H9 (cell line): ENCODE data around the gene TIMM22. TPM values are rescaled to one million over a fixed set of nuclear protein-coding genes. Genes with fewer than 3 reads are reported as not detected.
A peak's percentile ranks its signal among the peaks of the same experiment; 100 is the strongest.

Experiments used
- DNase-seq: peaks from one replicate; pipeline ENCODE4 v3.0.0-alpha.2; 2017
- H2AFZ ChIP-seq: one replicate; pipeline ENCODE4 v1.6.1; 2013; ENCODE audit warnings: mild to moderate bottlenecking, low read length, control low read depth, moderate library complexity
- H2AK5ac ChIP-seq: 2 replicates; pipeline ENCODE4 v1.6.1; 2013; ENCODE audit warnings: low read length, control low read depth, mixed read lengths; ENCODE audit not compliant: insufficient read length
- H2BK120ac ChIP-seq: one replicate; pipeline ENCODE4 v1.6.1; 2013; ENCODE audit warnings: low read depth, mild to moderate bottlenecking, low read length, control low read depth, inconsistent platforms; ENCODE audit not compliant: poor library complexity, severe bottlenecking
- H2BK12ac ChIP-seq: 2 replicates; pipeline ENCODE4 v1.6.1; 2013; ENCODE audit warnings: low read length, control low read depth, mixed read lengths, low read depth; ENCODE audit not compliant: insufficient read length
- H2BK15ac ChIP-seq: 2 replicates; pipeline ENCODE4 v1.6.1; 2013; ENCODE audit warnings: low read depth, low read length, control low read depth
- H2BK20ac ChIP-seq: one replicate; pipeline ENCODE4 v1.6.1; 2013; ENCODE audit warnings: low read depth, mild to moderate bottlenecking, low read length, control low read depth, inconsistent platforms; ENCODE audit not compliant: poor library complexity, severe bottlenecking
- H2BK5ac ChIP-seq: 2 replicates; pipeline ENCODE4 v1.6.1; 2013; ENCODE audit warnings: low read length, control low read depth, mixed read lengths; ENCODE audit not compliant: insufficient read length
- H3K14ac ChIP-seq: 2 replicates; pipeline ENCODE4 v1.6.1; 2013; ENCODE audit warnings: low read length, control low read depth; ENCODE audit not compliant: insufficient read depth
- H3K18ac ChIP-seq: 2 replicates; pipeline ENCODE4 v1.6.1; 2013; ENCODE audit warnings: low read depth, mild to moderate bottlenecking, mixed read lengths, low read length, control low read depth; ENCODE audit not compliant: insufficient read length
- H3K23ac ChIP-seq: 2 replicates; pipeline ENCODE4 v1.6.1; 2013; ENCODE audit warnings: low read length, control low read depth, mixed read lengths, low read depth; ENCODE audit not compliant: insufficient read length
- H3K23me2 ChIP-seq: 2 replicates; pipeline ENCODE4 v1.6.1; 2013; ENCODE audit warnings: low read depth, mild to moderate bottlenecking, mixed read lengths, low read length, control low read depth; ENCODE audit not compliant: insufficient read length, poor library complexity, severe bottlenecking
- H3K27ac ChIP-seq: 2 replicates; pipeline ENCODE4 v1.5.1; 2013; ENCODE audit warnings: low read length, control low read depth, mixed read lengths, low read depth; ENCODE audit not compliant: insufficient read length
- H3K27me3 ChIP-seq: 2 replicates; pipeline ENCODE4 v1.6.1; 2013; ENCODE audit warnings: low read length, control low read depth, inconsistent platforms; ENCODE audit not compliant: insufficient read depth
- H3K4ac ChIP-seq: 2 replicates; pipeline ENCODE4 v1.6.1; 2013; ENCODE audit warnings: low read depth, mild to moderate bottlenecking, control low read depth, inconsistent platforms, low read length, moderate library complexity
- H3K4me1 ChIP-seq: 2 replicates; pipeline ENCODE4 v1.6.1; 2013; ENCODE audit warnings: low read length, control low read depth, inconsistent platforms; ENCODE audit not compliant: insufficient read depth
- H3K4me2 ChIP-seq: 2 replicates; pipeline ENCODE4 v1.6.1; 2013; ENCODE audit warnings: low read length, control low read depth, mixed read lengths; ENCODE audit not compliant: insufficient read length, insufficient read depth
- H3K56ac ChIP-seq: 2 replicates; pipeline ENCODE4 v1.6.1; 2013; ENCODE audit warnings: low read depth, mild to moderate bottlenecking, mixed read lengths, low read length, control low read depth; ENCODE audit not compliant: insufficient read length
- H3K79me1 ChIP-seq: 2 replicates; pipeline ENCODE4 v1.6.1; 2013; ENCODE audit warnings: low read depth, mild to moderate bottlenecking, moderate library complexity, low read length, control low read depth, inconsistent platforms; ENCODE audit not compliant: insufficient read depth, poor library complexity, severe bottlenecking
- H3K79me2 ChIP-seq: 2 replicates; pipeline ENCODE4 v1.6.1; 2013; ENCODE audit warnings: low read length, control low read depth, inconsistent platforms; ENCODE audit not compliant: insufficient read depth
- H3K9ac ChIP-seq: 2 replicates; pipeline ENCODE4 v1.6.1; 2013; ENCODE audit warnings: low read length, control low read depth, mixed read lengths; ENCODE audit not compliant: insufficient read length; ENCODE audit errors: extremely low read depth
- H3K9me3 ChIP-seq: one replicate; pipeline ENCODE4 v1.6.1; 2013; ENCODE audit warnings: low read depth, low read length, inconsistent platforms; ENCODE audit not compliant: control insufficient read depth
- H3T11ph ChIP-seq: one replicate; pipeline ENCODE4 v1.6.1; 2013; ENCODE audit warnings: mild to moderate bottlenecking, low read length, control low read depth, inconsistent platforms
- H4K20me1 ChIP-seq: one replicate; pipeline ENCODE4 v1.6.1; 2013; ENCODE audit not compliant: control insufficient read depth, insufficient read length, insufficient read depth
- H4K5ac ChIP-seq: 2 replicates; pipeline ENCODE4 v1.6.1; 2013; ENCODE audit warnings: low read depth, mild to moderate bottlenecking, mixed read lengths, low read length, control low read depth; ENCODE audit not compliant: insufficient read length
- H4K8ac ChIP-seq: replicated peaks from 2 replicates; pipeline ENCODE4 v1.6.1; 2013; ENCODE audit warnings: low read length, control low read depth, mixed read lengths, low read depth; ENCODE audit not compliant: insufficient read length
- H4K91ac ChIP-seq: 2 replicates; pipeline ENCODE4 v1.6.1; 2013; ENCODE audit warnings: low read depth, mild to moderate bottlenecking, moderate library complexity, mixed read lengths, low read length, control low read depth; ENCODE audit not compliant: insufficient read length
- H3K27ac Mint-ChIP-seq, 3 experiments: 2 replicates in 2 of 3; 3 replicates in 1 of 3; pipeline ENCODE4 v1.8.0; 2020 to 2021; ENCODE audit warnings: mixed read lengths in 3 of 3, mild to moderate bottlenecking in 1 of 3, moderate library complexity in 1 of 3
- H3K27me3 Mint-ChIP-seq: 2 replicates; pipeline ENCODE4 v1.8.0; 2021; ENCODE audit warnings: low read depth, mild to moderate bottlenecking, moderate library complexity, mixed read lengths
- H3K36me3 Mint-ChIP-seq, 3 experiments: 2 replicates in 2 of 3; 3 replicates in 1 of 3; pipeline ENCODE4 v1.8.0; 2020 to 2021; ENCODE audit warnings: low read depth in 3 of 3, mixed read lengths in 3 of 3; ENCODE audit not compliant: insufficient read depth in 1 of 3
- H3K4me1 Mint-ChIP-seq, 2 experiments: 2 replicates each; pipeline ENCODE4 v1.8.0; 2020; ENCODE audit warnings: mixed read lengths in 2 of 2
- H3K4me3 Mint-ChIP-seq, 2 experiments: 2 replicates in 1 of 2; 3 replicates in 1 of 2; pipeline ENCODE4 v1.8.0; 2020 to 2021; ENCODE audit warnings: mild to moderate bottlenecking in 2 of 2, mixed read lengths in 2 of 2, moderate library complexity in 1 of 2
- H3K9me3 Mint-ChIP-seq, 2 experiments: 2 replicates in 1 of 2; 3 replicates in 1 of 2; pipeline ENCODE4 v1.8.0; 2020; ENCODE audit warnings: mild to moderate bottlenecking in 2 of 2, mixed read lengths in 2 of 2, moderate library complexity in 1 of 2
- WGBS: extraction: QIAGEN DNeasy Blood & Tissue Kit; methylation state at CpG from one replicate; pipeline ENCODE4 v1.1.7; 2013; ENCODE audit warnings: missing lambda C conversion rate, low lambda C conversion rate, mixed read lengths; ENCODE audit not compliant: insufficient read length; ENCODE audit errors: extremely low coverage; 5-methylcytosine and 5-hydroxymethylcytosine counted together
- total RNA-seq: library from RNA; stranded (reverse); gene quantifications from 2 replicates; pipeline ENCODE4 v1.2.1, GENCODE V29; 2021
- TF ChIP-seq, protein P1 (sequence below): fragments of 200-600 bp; sonication (generic); conservative IDR thresholded peaks from 3 replicates; pipeline ENCODE4 v1.8.0; 2021; ENCODE audit warnings: antibody characterized with exemption, mild to moderate bottlenecking

Gene TIMM22
- total RNA-seq, 1 experiment from 2014 or later: 23.0 TPM

DNA sequence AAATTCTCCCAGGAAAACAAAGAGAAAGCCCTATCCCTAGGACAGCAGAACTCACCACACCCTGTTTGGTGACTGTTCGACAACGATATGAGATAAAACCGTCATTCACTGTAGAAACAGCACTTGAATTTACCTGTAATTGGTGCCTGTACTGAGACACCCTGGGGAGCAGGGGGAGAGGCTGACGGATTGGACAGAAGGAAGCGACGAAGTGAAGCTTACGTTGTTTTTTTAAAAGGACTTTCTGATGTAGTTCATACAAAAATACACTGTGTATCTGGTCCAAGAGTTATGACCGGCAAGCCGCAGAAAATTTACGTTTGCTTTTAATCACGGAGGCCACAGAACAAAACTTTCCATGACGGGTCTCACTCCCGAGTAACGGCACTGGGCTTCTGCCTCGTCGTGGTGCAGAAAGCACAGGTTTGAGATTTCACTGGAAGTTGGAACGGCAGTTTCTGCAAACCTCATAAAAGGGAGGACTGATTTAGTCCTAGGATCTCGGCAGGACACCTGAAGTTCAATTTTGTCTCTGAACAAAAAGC is 27.0 kb upstream of the TIMM22 start:
- peaks cover 14 to 33% (median 29%) of the 10 kb centered on the region in 3 experiments for H3K36me3 Mint-ChIP-seq
- peak overlapping the region in 1 of 2 experiments; percentile 13; a peak in 2 of 5 replicates for H3K4me3 Mint-ChIP-seq
- no peak overlapping the region for H3K23ac ChIP-seq
- no peak overlapping the region for H2BK20ac ChIP-seq
- TF ChIP-seq, protein P1, sequence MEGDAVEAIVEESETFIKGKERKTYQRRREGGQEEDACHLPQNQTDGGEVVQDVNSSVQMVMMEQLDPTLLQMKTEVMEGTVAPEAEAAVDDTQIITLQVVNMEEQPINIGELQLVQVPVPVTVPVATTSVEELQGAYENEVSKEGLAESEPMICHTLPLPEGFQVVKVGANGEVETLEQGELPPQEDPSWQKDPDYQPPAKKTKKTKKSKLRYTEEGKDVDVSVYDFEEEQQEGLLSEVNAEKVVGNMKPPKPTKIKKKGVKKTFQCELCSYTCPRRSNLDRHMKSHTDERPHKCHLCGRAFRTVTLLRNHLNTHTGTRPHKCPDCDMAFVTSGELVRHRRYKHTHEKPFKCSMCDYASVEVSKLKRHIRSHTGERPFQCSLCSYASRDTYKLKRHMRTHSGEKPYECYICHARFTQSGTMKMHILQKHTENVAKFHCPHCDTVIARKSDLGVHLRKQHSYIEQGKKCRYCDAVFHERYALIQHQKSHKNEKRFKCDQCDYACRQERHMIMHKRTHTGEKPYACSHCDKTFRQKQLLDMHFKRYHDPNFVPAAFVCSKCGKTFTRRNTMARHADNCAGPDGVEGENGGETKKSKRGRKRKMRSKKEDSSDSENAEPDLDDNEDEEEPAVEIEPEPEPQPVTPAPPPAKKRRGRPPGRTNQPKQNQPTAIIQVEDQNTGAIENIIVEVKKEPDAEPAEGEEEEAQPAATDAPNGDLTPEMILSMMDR: no peak
- H3K14ac ChIP-seq: no peak overlapping the region
- H3K56ac ChIP-seq: no peak overlapping the region
- H3K9ac ChIP-seq: no peak overlapping the region
- H2BK15ac ChIP-seq: no peak overlapping the region
- H3K4me1 ChIP-seq: peaks cover 5% of the 10 kb centered on the region; the same call in 1 of the 2 replicates
- no peak overlapping the region for H4K8ac ChIP-seq
- H3K79me1 ChIP-seq: peaks cover 13% of the 10 kb centered on the region
- peaks cover 29% of the 10 kb centered on the region; the same call in 1 of the 2 replicates for H3K79me2 ChIP-seq
- H3T11ph ChIP-seq: no peak overlapping the region
- H3K27ac ChIP-seq: peak overlapping the region; percentile 13
- H3K4me2 ChIP-seq: no peak overlapping the region
- no peak overlapping the region for H2BK12ac ChIP-seq
- H3K9me3 ChIP-seq: no peaks in the 10 kb centered on the region
- H3K18ac ChIP-seq: no peak overlapping the region
- H4K20me1 ChIP-seq: peaks cover 2% of the 10 kb centered on the region
- H3K23me2 ChIP-seq: no peaks in the 10 kb centered on the region
- no peaks in the 10 kb centered on the region for H3K27me3 Mint-ChIP-seq
- H3K4me1 Mint-ChIP-seq: peaks cover 47 to 60% of the 10 kb centered on the region in 2 experiments
- no peak overlapping the region for H4K5ac ChIP-seq
- no peak overlapping the region for H3K4ac ChIP-seq
- H3K27me3 ChIP-seq: no peaks in the 10 kb centered on the region
- no CpG with 5 or more reads among the region's 18 CpGs for WGBS
- H2AFZ ChIP-seq: no peak overlapping the region
- no peak overlapping the region for H2AK5ac ChIP-seq
- H4K91ac ChIP-seq: no peak overlapping the region
- H2BK120ac ChIP-seq: no peak overlapping the region
- H2BK5ac ChIP-seq: no peak overlapping the region
- no peaks in the 10 kb centered on the region; a peak in 1 of 5 replicates for H3K9me3 Mint-ChIP-seq
- DNase-seq: no peak
- peak overlapping the region; percentile 47 to 95 (median 59); a peak in 5 of 7 replicates for H3K27ac Mint-ChIP-seq
